Measurements from ENCODE around the gene MMRN1.
A peak's percentile ranks its signal among the peaks of the same experiment; 100 is the strongest.

The MMRN1 gene

DNA sequence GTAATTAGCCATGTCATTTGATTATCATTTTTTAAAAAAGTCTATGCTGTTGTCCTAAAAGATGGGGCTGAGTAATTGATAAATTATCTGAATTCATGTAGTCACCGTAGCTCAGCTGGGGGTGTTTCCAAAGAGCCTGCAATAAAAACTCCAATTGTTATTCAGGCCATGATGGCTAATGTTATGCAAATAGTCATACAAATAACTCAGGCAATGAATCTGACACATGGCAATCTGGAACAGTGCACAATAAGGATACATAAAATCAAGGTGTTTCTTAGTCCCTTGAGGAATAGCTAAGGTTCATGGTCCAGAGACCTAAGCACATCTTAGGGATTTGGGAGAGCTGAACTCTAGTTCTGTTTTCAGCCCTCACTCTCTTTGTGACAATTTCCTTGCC lies 15.2 kb downstream of the MMRN1 start:
- DNase-seq = no peak

GRCh38 chr4:89913623-89914022 lies 19.0 kb downstream of the MMRN1 start:
- no peak for DNase-seq

GRCh38 chr4:89914609-89915550 lies 20.2 kb downstream of the MMRN1 start:
- no peak for DNase-seq

DNA sequence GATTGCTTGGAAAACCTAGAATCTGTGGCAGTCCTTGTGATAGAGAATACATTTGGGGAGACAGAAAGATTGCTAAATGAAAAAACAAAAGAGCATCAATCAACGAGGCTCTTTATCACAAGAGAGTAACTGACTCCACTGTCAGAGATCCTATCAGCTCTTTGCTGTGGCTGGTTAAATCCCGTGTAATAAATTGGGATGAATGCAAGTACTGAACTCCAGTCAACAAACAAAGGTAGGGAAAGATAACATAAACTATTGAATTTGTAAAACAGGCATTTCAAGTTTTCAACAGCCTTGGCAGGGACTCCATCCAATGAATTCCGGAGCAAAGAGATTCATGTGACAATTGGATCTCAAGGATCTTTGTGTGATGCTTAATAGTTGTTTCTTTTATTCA lies 21.3 kb downstream of the MMRN1 start:
- DNase-seq = peak; percentile 3

DNA sequence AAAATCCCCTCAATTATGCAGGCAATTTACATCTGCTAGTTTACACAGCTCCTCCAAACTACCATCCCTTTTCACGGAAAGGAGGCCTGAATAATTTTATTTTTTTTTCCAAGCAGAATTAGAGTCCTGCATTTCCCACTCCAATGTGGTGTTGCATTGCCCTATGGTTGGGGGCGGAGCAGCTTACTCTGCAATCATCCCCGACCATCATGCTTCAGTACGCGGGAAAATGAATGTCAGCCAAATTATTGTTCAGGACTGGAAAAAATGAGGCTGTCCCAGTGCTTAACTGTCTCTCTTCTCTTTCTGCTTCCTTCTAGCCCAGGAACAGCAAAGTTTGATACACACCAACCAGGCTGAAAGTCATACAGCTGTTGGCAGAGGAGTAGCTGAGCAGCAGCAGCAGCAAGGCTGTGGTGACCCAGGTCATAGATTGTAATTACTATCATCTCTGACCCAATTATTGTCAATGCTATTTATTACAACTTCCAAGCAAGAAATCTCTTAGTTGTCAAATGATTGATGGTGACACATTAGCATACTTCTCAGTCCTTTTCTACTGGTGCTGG lies 28.3 kb downstream of the MMRN1 start:
- DNase-seq = no peak

DNA sequence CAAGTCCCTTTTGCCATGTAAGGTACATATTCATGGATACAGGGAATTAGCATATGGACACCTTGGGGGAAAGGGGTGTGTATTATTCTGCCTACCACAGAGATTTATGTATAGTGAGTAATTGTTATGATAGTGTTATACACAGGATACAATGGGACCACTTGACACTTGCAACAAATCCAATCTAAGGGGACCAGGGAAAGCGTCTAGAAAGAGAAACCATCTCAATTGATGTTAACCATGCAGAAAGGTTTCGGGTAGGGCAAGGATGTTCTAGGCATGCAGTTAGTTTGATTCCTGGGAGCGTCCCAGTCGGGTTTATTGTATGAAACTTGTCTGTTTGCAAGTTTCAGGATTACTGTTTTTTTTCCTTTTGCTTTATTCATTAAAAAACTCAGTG lies 34.2 kb downstream of the MMRN1 start:
- DNase-seq = no peak

- DNase-seq = no peak
These were observed 34.9 kb downstream of the MMRN1 start for GRCh38 chr4:89929425-89930159.

GRCh38 chr4:89939546-89939945 lies 44.9 kb downstream of the MMRN1 start:
- peak; percentile 18 for DNase-seq

DNA sequence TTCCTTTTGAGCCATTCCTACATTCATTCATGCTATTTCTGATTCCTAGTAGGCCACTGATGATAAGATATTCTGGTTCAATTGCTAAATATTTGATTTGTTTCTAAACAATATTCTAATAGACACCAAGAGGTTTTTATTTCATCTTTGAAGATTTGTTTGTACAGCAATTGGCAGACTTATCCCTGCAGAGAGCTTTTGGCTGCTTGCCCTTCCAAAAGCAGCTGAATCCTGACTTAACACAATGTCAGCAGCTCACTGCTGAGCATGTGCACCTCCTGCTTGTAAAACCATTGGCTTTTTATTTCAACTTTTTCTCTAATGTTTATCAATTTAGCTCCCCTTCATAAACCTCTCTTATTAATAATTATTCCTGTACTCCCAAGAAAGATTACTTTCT lies 45.3 kb downstream of the MMRN1 start:
- DNase-seq = peak; percentile 67

DNA sequence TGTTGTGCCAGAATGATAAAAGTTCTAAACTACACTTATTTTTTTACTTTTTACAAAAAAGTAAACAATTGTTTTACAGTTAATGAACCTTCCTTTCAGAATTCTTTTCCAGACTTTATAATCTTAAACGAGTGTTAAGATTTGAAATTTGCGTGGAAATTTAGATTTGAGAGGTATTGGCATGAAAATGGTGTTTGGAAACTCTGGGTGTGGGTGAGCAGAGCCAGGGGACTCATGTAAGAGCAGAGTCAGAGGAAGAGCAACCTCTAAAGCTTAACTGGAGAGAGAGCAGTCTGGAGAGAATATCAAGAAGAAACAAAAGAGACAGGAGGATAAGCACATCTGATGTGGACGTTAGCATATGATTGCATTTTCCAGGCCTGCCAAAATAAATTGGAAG lies 48.2 kb downstream of the MMRN1 start:
- no peak for DNase-seq

GRCh38 chr4:89949782-89950387 lies 55.2 kb downstream of the MMRN1 start:
- peak; percentile 8 for DNase-seq

DNA sequence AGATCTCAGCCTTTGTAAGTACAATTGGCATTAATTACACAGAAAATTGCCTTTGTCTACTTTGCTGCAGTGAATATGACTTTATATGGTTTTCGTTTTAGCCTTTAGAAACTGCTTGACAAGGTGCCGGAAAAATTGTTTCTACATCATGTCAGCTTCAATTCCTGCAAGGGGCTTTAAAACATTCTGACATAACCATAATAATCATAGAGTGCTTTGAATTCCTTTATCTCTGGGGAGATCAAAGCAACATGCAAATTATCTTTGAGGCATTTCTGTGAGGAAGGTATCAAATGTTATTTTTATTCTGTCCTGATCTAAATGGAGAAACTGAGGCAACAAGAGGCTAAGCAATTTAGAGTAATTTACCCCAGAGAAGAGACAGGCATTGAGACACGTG lies 57.8 kb downstream of the MMRN1 start:
- no peak for DNase-seq

DNA sequence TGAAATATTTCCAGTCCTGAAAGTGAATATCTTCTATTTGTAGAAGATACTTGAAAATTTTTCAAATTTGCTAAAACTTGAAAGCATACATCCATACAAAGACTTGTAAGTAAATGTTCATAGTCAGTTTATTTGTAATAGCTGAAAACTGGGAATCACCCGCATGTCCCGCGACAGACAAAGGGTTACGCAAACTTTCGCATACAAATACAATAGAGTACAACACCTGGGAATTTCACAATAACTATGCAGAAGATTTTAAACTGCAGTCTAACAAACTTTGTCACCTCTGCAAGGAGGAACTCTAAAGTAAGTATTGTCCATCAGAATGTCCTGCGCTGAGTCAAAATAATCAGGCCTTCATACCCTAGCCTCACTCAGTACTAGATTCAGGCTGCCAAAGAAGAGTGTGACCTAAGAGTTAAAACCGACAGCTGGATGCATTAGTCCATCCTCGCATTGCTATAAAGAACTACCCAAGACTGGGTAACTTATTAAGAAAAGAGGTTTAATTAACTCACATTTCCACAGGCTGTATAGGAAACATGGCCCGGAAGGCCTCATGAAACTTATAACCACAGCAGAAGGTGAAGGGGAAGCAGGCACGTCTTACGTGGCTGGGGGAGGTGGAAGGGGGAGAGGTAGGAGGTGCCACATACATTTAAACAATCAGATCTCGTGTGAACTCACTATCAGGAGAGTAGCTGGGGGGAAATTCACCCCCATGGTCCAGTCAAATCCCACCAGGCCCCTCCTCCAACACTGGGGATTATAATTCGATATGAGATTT lies 60.4 kb downstream of the MMRN1 start:
- no peak for DNase-seq

GRCh38 chr4:89957046-89957926 lies 62.6 kb downstream of the MMRN1 start:
- DNase-seq = no peak

- no peak for DNase-seq
These were observed 87.2 kb downstream of the MMRN1 start for GRCh38 chr4:89981789-89982334.

- DNase-seq = no peak
These were observed 93.6 kb downstream of the MMRN1 start for GRCh38 chr4:89988268-89988667.

- DNase-seq = no peak
These were observed 98.1 kb downstream of the MMRN1 start for GRCh38 chr4:89992744-89993143.

GRCh38 chr4:89994176-89994873 lies 99.7 kb downstream of the MMRN1 start:
- DNase-seq = no peak

DNA sequence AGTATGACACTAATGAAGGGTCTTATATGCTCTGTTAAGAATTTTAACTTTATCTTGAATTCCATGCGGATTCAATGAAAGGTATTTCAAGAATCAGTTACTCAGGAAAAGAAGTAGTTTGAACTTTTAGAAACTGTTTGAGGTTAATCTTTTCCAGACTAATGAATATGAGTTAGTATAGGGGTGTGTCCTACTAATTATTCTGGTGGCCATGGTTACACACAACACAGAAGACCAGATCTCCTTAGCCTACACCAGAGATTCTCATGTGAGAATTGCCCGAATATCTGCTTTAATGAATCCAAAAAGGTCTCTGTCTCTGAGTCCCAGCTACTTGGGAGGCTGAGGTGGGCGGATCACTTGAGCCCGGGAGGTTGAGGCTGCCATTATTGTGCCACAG lies 100.4 kb downstream of the MMRN1 start:
- DNase-seq = no peak

DNA sequence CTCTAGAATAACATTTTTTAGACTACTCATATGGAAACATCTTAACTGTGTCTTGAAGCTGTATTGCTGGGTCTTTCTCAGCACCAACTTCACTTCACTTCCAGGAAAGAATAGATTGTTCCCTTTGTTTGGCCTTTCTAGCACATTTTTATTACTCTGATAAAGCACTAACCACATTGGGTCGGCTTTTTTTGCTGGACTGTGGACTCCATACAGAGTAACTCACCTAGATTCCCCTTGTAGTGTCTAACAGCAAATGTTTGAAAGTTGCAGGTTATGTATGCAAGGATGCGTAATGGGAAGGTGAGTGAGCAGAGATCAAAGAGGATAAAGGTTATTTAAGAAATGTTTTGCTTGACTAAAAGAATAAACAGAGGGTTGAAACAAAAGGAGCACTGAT lies 101.2 kb downstream of the MMRN1 start:
- no peak for DNase-seq

Measured in NCI-H2029 (cell line).